ENCODE measurements around the gene TEAD4. TPM values are rescaled to one million over a fixed set of nuclear protein-coding genes. Genes with fewer than 3 reads are reported as not detected.
A peak's percentile ranks its signal among the peaks of the same experiment; 100 is the strongest.

The TEAD4 gene
- total RNA-seq, 1 donor from 2014 or later = 30.3 TPM

- H3K27ac ChIP-seq (ENCODE audit: low read depth, low read length) = no peak overlapping the region
Observed at GRCh38 chr12:3040026-3040656, 80.9 kb downstream of the TEAD4 start.

GRCh38 chr12:3040663-3041544 is 81.7 kb downstream of the TEAD4 start:
- Histone ChIP-seq H3K36me3 (ENCODE audit: control insufficient read depth in 3 of 3, insufficient read depth in 3 of 3, low read length in 3 of 3) (peaks cover 26 to 41% (median 39%) of the 10 kb centered on the region in 3 donors), H3K9me3 (ENCODE audit: control insufficient read depth in 3 of 3, low read length in 3 of 3) (no peaks in the 10 kb centered on the region)

More at GRCh38 chr12:3040026-3040656, 80.9 kb downstream of the TEAD4 start:
- no peaks in the 10 kb centered on the region for H3K27me3 ChIP-seq (ENCODE audit: control insufficient read depth in 3 of 3, insufficient read depth in 3 of 3, low read length in 3 of 3)
- no peak overlapping the region for H3K4me3 ChIP-seq (ENCODE audit: low read length in 3 of 3)
- H3K9me3 ChIP-seq (ENCODE audit: control insufficient read depth in 3 of 3, low read length in 3 of 3) = no peaks in the 10 kb centered on the region
- H3K9ac ChIP-seq (ENCODE audit: low read depth in 1 of 3, low read length in 3 of 3) = no peak overlapping the region
- peaks cover 26 to 42% (median 39%) of the 10 kb centered on the region in 3 donors for H3K36me3 ChIP-seq (ENCODE audit: control insufficient read depth in 3 of 3, insufficient read depth in 3 of 3, low read length in 3 of 3)
- H3K4me1 ChIP-seq (ENCODE audit: control insufficient read depth in 3 of 3, insufficient read depth in 3 of 3, low read length in 3 of 3) = peaks cover 23 to 37% (median 26%) of the 10 kb centered on the region in 3 donors

GRCh38 chr12:3041558-3042164 is 82.5 kb downstream of the TEAD4 start:
- Histone ChIP-seq H3K27me3 (ENCODE audit: control insufficient read depth in 3 of 3, insufficient read depth in 3 of 3, low read length in 3 of 3) (no peaks in the 10 kb centered on the region), H3K4me3 (ENCODE audit: low read length in 3 of 3) (no peak overlapping the region), H3K36me3 (ENCODE audit: control insufficient read depth in 3 of 3, insufficient read depth in 3 of 3, low read length in 3 of 3) (peaks cover 26 to 41% (median 39%) of the 10 kb centered on the region in 3 donors), H3K4me1 (ENCODE audit: control insufficient read depth in 3 of 3, insufficient read depth in 3 of 3, low read length in 3 of 3) (peaks cover 24 to 48% (median 32%) of the 10 kb centered on the region in 3 donors), H3K27ac (ENCODE audit: low read depth, low read length) (peak overlapping the region; percentile 57), H3K9ac (ENCODE audit: low read depth in 1 of 3, low read length in 3 of 3) (peak overlapping the region in 2 of 3 donors; percentile 54 to 64), H3K9me3 (ENCODE audit: control insufficient read depth in 3 of 3, low read length in 3 of 3) (no peaks in the 10 kb centered on the region)

More at GRCh38 chr12:3040663-3041544, 81.7 kb downstream of the TEAD4 start:
- Histone ChIP-seq H3K27ac (ENCODE audit: low read depth, low read length) (no peak overlapping the region), H3K9ac (ENCODE audit: low read depth in 1 of 3, low read length in 3 of 3) (no peak overlapping the region), H3K27me3 (ENCODE audit: control insufficient read depth in 3 of 3, insufficient read depth in 3 of 3, low read length in 3 of 3) (no peaks in the 10 kb centered on the region), H3K4me3 (ENCODE audit: low read length in 3 of 3) (no peak overlapping the region), H3K4me1 (ENCODE audit: control insufficient read depth in 3 of 3, insufficient read depth in 3 of 3, low read length in 3 of 3) (peaks cover 23 to 41% (median 26%) of the 10 kb centered on the region in 3 donors)

- Histone ChIP-seq H3K9ac (ENCODE audit: low read depth in 1 of 3, low read length in 3 of 3) (peak overlapping the region; percentile 54 to 64 (median 54)), H3K4me3 (ENCODE audit: low read length in 3 of 3) (peak overlapping the region in 1 of 3 donors; percentile 41), H3K27me3 (ENCODE audit: control insufficient read depth in 3 of 3, insufficient read depth in 3 of 3, low read length in 3 of 3) (no peaks in the 10 kb centered on the region), H3K36me3 (ENCODE audit: control insufficient read depth in 3 of 3, insufficient read depth in 3 of 3, low read length in 3 of 3) (peaks cover 26 to 37% (median 36%) of the 10 kb centered on the region in 3 donors), H3K4me1 (ENCODE audit: control insufficient read depth in 3 of 3, insufficient read depth in 3 of 3, low read length in 3 of 3) (peaks cover 28 to 55% (median 37%) of the 10 kb centered on the region in 3 donors), H3K9me3 (ENCODE audit: control insufficient read depth in 3 of 3, low read length in 3 of 3) (no peaks in the 10 kb centered on the region), H3K27ac (ENCODE audit: low read depth, low read length) (peak overlapping the region; percentile 57)
Observed at GRCh38 chr12:3042394-3042793, 83.2 kb downstream of the TEAD4 start.

GRCh38 chr12:3042826-3043225 is 83.6 kb downstream of the TEAD4 start:
- H3K36me3 ChIP-seq (ENCODE audit: control insufficient read depth in 3 of 3, insufficient read depth in 3 of 3, low read length in 3 of 3) = peaks cover 24 to 34% (median 32%) of the 10 kb centered on the region in 3 donors
- H3K27me3 ChIP-seq (ENCODE audit: control insufficient read depth in 3 of 3, insufficient read depth in 3 of 3, low read length in 3 of 3) = no peaks in the 10 kb centered on the region
- H3K4me3 ChIP-seq (ENCODE audit: low read length in 3 of 3) = no peak overlapping the region
- H3K4me1 ChIP-seq (ENCODE audit: control insufficient read depth in 3 of 3, insufficient read depth in 3 of 3, low read length in 3 of 3) = peaks cover 32 to 60% (median 42%) of the 10 kb centered on the region in 3 donors
- H3K9ac ChIP-seq (ENCODE audit: low read depth in 1 of 3, low read length in 3 of 3) = peak overlapping the region in 1 of 3 donors; percentile 41
- H3K9me3 ChIP-seq (ENCODE audit: control insufficient read depth in 3 of 3, low read length in 3 of 3) = no peaks in the 10 kb centered on the region
- H3K27ac ChIP-seq (ENCODE audit: low read depth, low read length) = no peak overlapping the region

GRCh38 chr12:3043406-3043805 is 84.2 kb downstream of the TEAD4 start:
- Histone ChIP-seq H3K27me3 (ENCODE audit: control insufficient read depth in 3 of 3, insufficient read depth in 3 of 3, low read length in 3 of 3) (no peaks in the 10 kb centered on the region), H3K36me3 (ENCODE audit: control insufficient read depth in 3 of 3, insufficient read depth in 3 of 3, low read length in 3 of 3) (peaks cover 18 to 28% (median 26%) of the 10 kb centered on the region in 3 donors), H3K4me1 (ENCODE audit: control insufficient read depth in 3 of 3, insufficient read depth in 3 of 3, low read length in 3 of 3) (peaks cover 34 to 64% (median 46%) of the 10 kb centered on the region in 3 donors), H3K9ac (ENCODE audit: low read depth in 1 of 3, low read length in 3 of 3) (peak overlapping the region in 2 of 3 donors; percentile 10 to 20), H3K9me3 (ENCODE audit: control insufficient read depth in 3 of 3, low read length in 3 of 3) (no peaks in the 10 kb centered on the region), H3K4me3 (ENCODE audit: low read length in 3 of 3) (no peak overlapping the region), H3K27ac (ENCODE audit: low read depth, low read length) (no peak overlapping the region)

GRCh38 chr12:3044141-3044630 is 85.0 kb downstream of the TEAD4 start:
- peak overlapping the region in 1 of 3 donors; percentile 25 for H3K9ac ChIP-seq (ENCODE audit: low read depth in 1 of 3, low read length in 3 of 3)
- no peak overlapping the region for H3K4me3 ChIP-seq (ENCODE audit: low read length in 3 of 3)
- H3K4me1 ChIP-seq (ENCODE audit: control insufficient read depth in 3 of 3, insufficient read depth in 3 of 3, low read length in 3 of 3) = peaks cover 34 to 71% (median 48%) of the 10 kb centered on the region in 3 donors
- no peak overlapping the region for H3K27ac ChIP-seq (ENCODE audit: low read depth, low read length)
- no peaks in the 10 kb centered on the region for H3K9me3 ChIP-seq (ENCODE audit: control insufficient read depth in 3 of 3, low read length in 3 of 3)
- no peaks in the 10 kb centered on the region for H3K27me3 ChIP-seq (ENCODE audit: control insufficient read depth in 3 of 3, insufficient read depth in 3 of 3, low read length in 3 of 3)
- peaks cover 15 to 21% (median 18%) of the 10 kb centered on the region in 3 donors for H3K36me3 ChIP-seq (ENCODE audit: control insufficient read depth in 3 of 3, insufficient read depth in 3 of 3, low read length in 3 of 3)

- Histone ChIP-seq H3K4me1 (ENCODE audit: control insufficient read depth in 3 of 3, insufficient read depth in 3 of 3, low read length in 3 of 3) (peaks cover 38 to 83% (median 57%) of the 10 kb centered on the region in 3 donors), H3K27me3 (ENCODE audit: control insufficient read depth in 3 of 3, insufficient read depth in 3 of 3, low read length in 3 of 3) (no peaks in the 10 kb centered on the region), H3K9me3 (ENCODE audit: control insufficient read depth in 3 of 3, low read length in 3 of 3) (no peaks in the 10 kb centered on the region), H3K36me3 (ENCODE audit: control insufficient read depth in 3 of 3, insufficient read depth in 3 of 3, low read length in 3 of 3) (peaks cover 5 to 11% (median 7%) of the 10 kb centered on the region in 3 donors), H3K9ac (ENCODE audit: low read depth in 1 of 3, low read length in 3 of 3) (no peak overlapping the region), H3K4me3 (ENCODE audit: low read length in 3 of 3) (no peak overlapping the region), H3K27ac (ENCODE audit: low read depth, low read length) (peak overlapping the region; percentile 38)
Observed at GRCh38 chr12:3045494-3045893, 86.3 kb downstream of the TEAD4 start.

- no peaks in the 10 kb centered on the region for H3K9me3 ChIP-seq (ENCODE audit: control insufficient read depth in 3 of 3, low read length in 3 of 3)
- H3K27ac ChIP-seq (ENCODE audit: low read depth, low read length) = peak overlapping the region; percentile 46
- H3K4me3 ChIP-seq (ENCODE audit: low read length in 3 of 3) = no peak overlapping the region
- H3K4me1 ChIP-seq (ENCODE audit: control insufficient read depth in 3 of 3, insufficient read depth in 3 of 3, low read length in 3 of 3) = peaks cover 38 to 82% (median 57%) of the 10 kb centered on the region in 3 donors
- H3K27me3 ChIP-seq (ENCODE audit: control insufficient read depth in 3 of 3, insufficient read depth in 3 of 3, low read length in 3 of 3) = no peaks in the 10 kb centered on the region
- peaks cover 0 to 6% (median 2%) of the 10 kb centered on the region in 3 donors for H3K36me3 ChIP-seq (ENCODE audit: control insufficient read depth in 3 of 3, insufficient read depth in 3 of 3, low read length in 3 of 3)
- H3K9ac ChIP-seq (ENCODE audit: low read depth in 1 of 3, low read length in 3 of 3) = peak overlapping the region in 2 of 3 donors; percentile 43 to 58
Observed at GRCh38 chr12:3045989-3046388, 86.8 kb downstream of the TEAD4 start.

All from skeletal muscle tissue (tissue), 4 donors.